ENCODE results near the gene CCL17. TPM values are rescaled to one million over a fixed set of nuclear protein-coding genes. Genes with fewer than 3 reads are reported as not detected.
"Not testable (repeated sequence)": the region's sequence is repeated elsewhere in the genome, so short reads cannot be mapped to it uniquely, and the experiment has no call there.

CCL17 gene
- total RNA-seq, 1 donor from 2014 or later: not detected

DNA sequence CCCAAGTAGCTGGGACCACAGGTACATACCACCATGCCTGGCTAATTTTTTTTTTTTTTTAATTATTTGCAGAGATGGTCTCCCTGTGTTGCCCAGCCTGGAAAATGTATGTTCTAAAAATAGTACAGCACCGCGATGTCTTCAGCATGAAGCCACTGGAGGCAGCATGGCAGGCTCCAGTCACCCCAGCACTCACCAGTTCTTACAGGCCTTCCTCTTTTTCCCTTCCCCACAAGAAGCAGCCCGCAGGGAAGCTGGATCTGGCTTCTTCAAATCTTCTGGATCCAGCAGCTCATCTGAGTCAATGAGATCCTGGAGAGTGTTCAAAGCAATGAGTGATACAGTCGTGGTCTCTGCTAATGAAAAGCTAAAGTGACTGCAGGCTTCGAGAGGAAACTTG lies 26.4 kb downstream of the CCL17 start:
- DNase-seq (ENCODE audit: low spot score): no peak

GRCh38 chr16:57432505-57432904 lies 27.9 kb downstream of the CCL17 start:
- peak; percentile 44 for DNase-seq (ENCODE audit: low spot score)

DNA sequence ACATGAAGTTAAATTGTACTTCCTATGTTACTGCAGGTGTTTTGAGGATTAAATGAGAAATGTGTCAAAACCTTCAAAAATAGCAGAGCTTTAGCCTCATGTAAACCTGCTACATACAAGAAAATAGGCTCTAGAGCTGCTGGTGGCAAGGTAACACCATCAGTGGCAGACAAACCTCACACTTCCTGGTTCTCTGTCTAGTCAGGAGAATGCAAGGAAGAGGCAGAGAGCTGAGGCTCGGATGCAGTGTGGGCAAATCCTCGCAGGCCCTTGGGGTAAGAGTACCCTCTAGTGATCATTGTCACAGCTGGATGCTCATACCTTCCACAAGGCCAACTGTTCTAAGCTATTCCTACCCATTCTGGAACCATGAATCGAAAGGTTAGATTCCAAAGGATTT lies 28.4 kb downstream of the CCL17 start:
- DNase-seq (ENCODE audit: low spot score): no peak

GRCh38 chr16:57434003-57434402 lies 29.4 kb downstream of the CCL17 start:
- no peak for DNase-seq (ENCODE audit: low spot score)

GRCh38 chr16:57435838-57436237 lies 31.3 kb downstream of the CCL17 start:
- no peak for DNase-seq (ENCODE audit: low spot score)

- not testable (repeated sequence) for DNase-seq (ENCODE audit: low spot score)
Measured at GRCh38 chr16:57439947-57440346, 35.4 kb downstream of the CCL17 start.

- DNase-seq (ENCODE audit: low spot score): not testable (repeated sequence)
Measured at GRCh38 chr16:57440551-57440950, 36.0 kb downstream of the CCL17 start.

GRCh38 chr16:57444711-57445110 lies 40.1 kb downstream of the CCL17 start:
- no peak for DNase-seq (ENCODE audit: low spot score)

GRCh38 chr16:57445510-57445909 lies 40.9 kb downstream of the CCL17 start:
- DNase-seq (ENCODE audit: low spot score): no peak

DNA sequence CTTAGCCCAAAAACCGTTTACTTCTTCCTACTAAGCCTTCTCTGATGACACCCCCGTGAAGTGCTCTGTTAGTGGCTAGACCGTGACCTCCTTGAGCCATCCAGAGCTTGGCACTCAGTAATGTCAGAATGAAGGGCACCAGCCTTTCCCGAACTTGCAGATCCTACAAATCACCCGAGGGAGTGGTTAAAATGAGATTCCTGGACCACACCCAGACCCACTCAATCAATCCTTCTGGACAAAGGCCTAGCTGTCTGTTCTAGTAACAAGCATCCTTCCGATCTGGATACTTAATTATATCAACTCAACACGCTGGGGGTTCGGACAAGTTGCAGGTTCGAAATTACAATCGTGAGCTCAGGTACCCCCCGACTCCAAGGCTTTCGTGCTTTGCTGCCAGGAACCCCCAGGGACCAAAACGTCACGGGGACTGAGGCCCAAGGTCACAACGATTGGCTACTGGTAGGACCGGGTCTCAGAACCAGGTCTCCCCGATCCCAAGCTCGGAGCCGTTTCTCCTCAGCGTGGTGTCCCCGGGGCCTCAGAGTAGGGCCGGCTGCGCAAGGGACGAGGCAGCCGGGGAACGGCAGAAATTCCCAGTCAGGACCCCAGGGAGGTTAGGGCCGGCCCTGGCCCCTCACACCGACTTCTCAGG lies 42.1 kb downstream of the CCL17 start:
- DNase-seq (ENCODE audit: low spot score): no peak

- peak; percentile 97 for DNase-seq (ENCODE audit: low spot score)
Measured at GRCh38 chr16:57447186-57447962, 42.8 kb downstream of the CCL17 start, which contains the start of the genes CIAPIN1 and COQ9. TSS of gene CIAPIN1 (minus strand) at chr16:57447385. CDS start at chr16:57440928, 6,457 bp downstream. TSS of gene COQ9 (plus strand) at chr16:57447479. CDS start at chr16:57447506, 27 bp downstream.

DNA sequence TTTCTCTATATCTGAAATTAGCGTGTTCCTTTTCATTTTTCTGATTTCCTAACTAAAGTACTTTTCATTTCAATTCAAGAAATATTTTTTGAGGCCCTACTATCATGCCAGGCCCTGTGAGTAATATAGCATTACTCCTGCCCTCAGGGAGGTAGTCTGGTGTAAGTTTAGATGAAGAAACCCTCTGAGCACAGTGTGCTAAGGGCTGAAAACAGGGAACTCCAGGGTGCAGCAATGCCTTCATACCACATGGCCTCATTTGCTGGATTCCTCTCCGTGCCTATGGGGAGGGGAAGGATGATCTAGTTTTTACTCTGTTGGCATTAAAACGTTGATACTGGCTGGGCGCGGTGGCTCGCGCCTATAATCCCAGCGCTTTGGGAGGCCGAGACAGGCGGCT lies 47.5 kb downstream of the CCL17 start:
- no peak for DNase-seq (ENCODE audit: low spot score)

GRCh38 chr16:57462209-57462977 lies 57.8 kb downstream of the CCL17 start, which contains the start of gene POLR2C:
TSS of gene POLR2C (plus strand) at chr16:57462679. CDS start at chr16:57462725, 46 bp downstream.
- DNase-seq (ENCODE audit: low spot score): peak; percentile 90

DNA sequence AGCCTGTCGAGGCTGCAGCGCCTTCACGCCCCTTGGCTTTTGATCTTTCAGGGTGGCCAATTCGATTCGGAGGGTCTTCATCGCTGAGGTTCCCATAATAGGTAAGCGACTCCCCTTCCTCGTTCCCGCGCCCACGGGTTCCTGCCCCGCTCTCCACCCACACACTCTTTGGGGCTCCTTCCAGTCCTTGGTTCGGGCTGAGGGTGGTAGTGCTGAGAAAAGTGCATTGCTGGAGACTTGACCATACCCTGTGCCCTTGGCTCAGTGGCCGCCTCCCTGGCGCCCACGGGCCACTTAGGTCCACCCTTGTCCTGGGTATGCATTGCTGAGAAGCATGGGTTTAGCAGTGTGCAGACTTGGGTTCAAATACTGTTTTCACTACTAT lies 58.4 kb downstream of the CCL17 start:
- no peak for DNase-seq (ENCODE audit: low spot score)

GRCh38 chr16:57464523-57464922 lies 60.0 kb downstream of the CCL17 start:
- DNase-seq (ENCODE audit: low spot score): no peak

Other genes with a start within 250 kb of the CCL17 start
- gene PSME3IP1, start 218.7 kb upstream of the CCL17 start, total RNA-seq: 76.1 TPM
- 49.6 TPM for gene RSPRY1, start 218.4 kb upstream of the CCL17 start, total RNA-seq
- gene ARL2BP, start 159.5 kb upstream of the CCL17 start, total RNA-seq: 46.4 TPM
- 206 TPM for gene PLLP, start 120.1 kb upstream of the CCL17 start, total RNA-seq
- 1.4 TPM for gene CCL22, start 46.0 kb upstream of the CCL17 start, total RNA-seq
- 19.7 TPM for gene CX3CL1, start 32.3 kb upstream of the CCL17 start, total RNA-seq
- gene CIAPIN1, start 42.6 kb downstream of the CCL17 start, total RNA-seq: 45.4 TPM
- gene COQ9, start 42.7 kb downstream of the CCL17 start, total RNA-seq: 79.8 TPM
- gene POLR2C, start 57.9 kb downstream of the CCL17 start, total RNA-seq: 65.7 TPM
- 123 TPM for gene DOK4, start 81.7 kb downstream of the CCL17 start, total RNA-seq
- gene CCDC102A, start 131.8 kb downstream of the CCL17 start, total RNA-seq: 10.2 TPM
- gene ADGRG5, start 137.9 kb downstream of the CCL17 start, total RNA-seq: 3.7 TPM
- 312 TPM for gene ADGRG1, start 223.9 kb downstream of the CCL17 start, total RNA-seq